Measurements from ENCODE around the gene ZNF728.
"Not testable (repeated sequence)": the region's sequence is repeated elsewhere in the genome, so short reads cannot be mapped to it uniquely, and the experiment has no call there.

ZNF728 gene

GRCh38 chr19:23002690-23003422 is at the start of gene ZNF728:
TSS of gene ZNF728 (minus strand) at chr19:23003176. CDS start at chr19:23003030, 146 bp downstream.
- no peak for DNase-seq (ENCODE audit: insufficient read length, low spot score)
- no peak for FAIRE-seq
- TF ChIP-seq, protein P1, sequence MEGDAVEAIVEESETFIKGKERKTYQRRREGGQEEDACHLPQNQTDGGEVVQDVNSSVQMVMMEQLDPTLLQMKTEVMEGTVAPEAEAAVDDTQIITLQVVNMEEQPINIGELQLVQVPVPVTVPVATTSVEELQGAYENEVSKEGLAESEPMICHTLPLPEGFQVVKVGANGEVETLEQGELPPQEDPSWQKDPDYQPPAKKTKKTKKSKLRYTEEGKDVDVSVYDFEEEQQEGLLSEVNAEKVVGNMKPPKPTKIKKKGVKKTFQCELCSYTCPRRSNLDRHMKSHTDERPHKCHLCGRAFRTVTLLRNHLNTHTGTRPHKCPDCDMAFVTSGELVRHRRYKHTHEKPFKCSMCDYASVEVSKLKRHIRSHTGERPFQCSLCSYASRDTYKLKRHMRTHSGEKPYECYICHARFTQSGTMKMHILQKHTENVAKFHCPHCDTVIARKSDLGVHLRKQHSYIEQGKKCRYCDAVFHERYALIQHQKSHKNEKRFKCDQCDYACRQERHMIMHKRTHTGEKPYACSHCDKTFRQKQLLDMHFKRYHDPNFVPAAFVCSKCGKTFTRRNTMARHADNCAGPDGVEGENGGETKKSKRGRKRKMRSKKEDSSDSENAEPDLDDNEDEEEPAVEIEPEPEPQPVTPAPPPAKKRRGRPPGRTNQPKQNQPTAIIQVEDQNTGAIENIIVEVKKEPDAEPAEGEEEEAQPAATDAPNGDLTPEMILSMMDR (IDR thresholded peaks at IDR 0.05; ENCODE audit: insufficient read depth, missing control alignments), result no peak

DNA sequence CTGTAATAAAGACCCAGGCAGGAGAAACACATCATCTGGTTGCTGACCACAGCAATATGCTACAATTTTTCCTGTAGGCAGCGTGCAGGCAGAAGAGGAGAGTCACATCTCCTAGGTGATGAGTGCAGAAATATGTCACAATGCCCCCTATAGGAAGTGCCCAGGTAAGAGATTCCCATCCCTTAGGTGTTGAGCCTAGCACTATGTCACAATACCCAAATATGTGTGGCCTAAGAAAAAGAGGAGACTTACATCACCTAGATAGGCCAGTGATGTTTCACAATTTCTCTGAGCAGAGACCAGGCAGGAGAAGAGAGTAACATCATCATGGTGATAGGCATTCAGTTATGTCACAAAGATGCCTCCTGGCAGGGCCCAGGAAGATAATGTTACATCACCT is 49.4 kb upstream of the ZNF728 start:
- FAIRE-seq, result no peak
- DNase-seq (ENCODE audit: insufficient read length, low spot score), result no peak
- TF ChIP-seq, protein P1 (IDR thresholded peaks at IDR 0.05; ENCODE audit: insufficient read depth, missing control alignments), result no peak

GRCh38 chr19:23049256-23049655 is 46.3 kb upstream of the ZNF728 start:
- TF ChIP-seq, protein P1 (IDR thresholded peaks at IDR 0.05; ENCODE audit: insufficient read depth, missing control alignments), result no peak
- DNase-seq (ENCODE audit: insufficient read length, low spot score) (no peak), FAIRE-seq (no peak)

- DNase-seq (ENCODE audit: insufficient read length, low spot score) (no peak), FAIRE-seq (no peak)
- TF ChIP-seq, protein P1 (IDR thresholded peaks at IDR 0.05; ENCODE audit: insufficient read depth, missing control alignments), result no peak
Measured at GRCh38 chr19:23046743-23047142, 43.8 kb upstream of the ZNF728 start.

- no peak for FAIRE-seq
- TF ChIP-seq, protein P1 (IDR thresholded peaks at IDR 0.05; ENCODE audit: insufficient read depth, missing control alignments), result no peak
- no peak for DNase-seq (ENCODE audit: insufficient read length, low spot score)
Measured at GRCh38 chr19:23033721-23034120, 30.7 kb upstream of the ZNF728 start.

DNA sequence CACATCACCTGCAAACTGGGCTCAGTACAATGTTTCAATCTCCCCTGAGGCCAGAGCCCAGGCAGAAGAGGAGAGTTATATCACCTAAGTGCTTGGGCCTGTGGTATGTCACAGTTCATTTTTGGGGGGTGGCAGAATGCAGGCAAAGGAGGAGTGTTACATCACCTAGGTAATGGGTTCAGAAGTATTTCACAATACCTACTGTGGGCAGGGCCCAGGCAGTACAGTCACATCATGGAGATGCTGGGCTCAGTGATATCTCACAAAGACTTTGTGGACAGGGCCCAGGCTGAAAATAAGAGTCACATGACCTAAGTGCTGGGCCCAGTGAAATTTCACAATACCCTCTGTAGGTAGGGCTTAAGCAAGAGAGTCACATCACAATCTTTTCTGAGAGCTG is 12.7 kb upstream of the ZNF728 start:
- FAIRE-seq, result no peak
- TF ChIP-seq, protein P1 (IDR thresholded peaks at IDR 0.05; ENCODE audit: insufficient read depth, missing control alignments), result no peak
- DNase-seq (ENCODE audit: insufficient read length, low spot score), result no peak

GRCh38 chr19:22994957-22995356 is 8.0 kb downstream of the ZNF728 start:
- FAIRE-seq; DNase-seq (ENCODE audit: insufficient read length, low spot score): not testable (repeated sequence)

Data from D721Med (cell line).